Neuronal stem cell (in vitro differentiated cells): Measurements from ENCODE around the gene PRUNE1.
A peak's percentile ranks its signal among the peaks of the same experiment; 100 is the strongest.

Experiments
- DNase-seq: peaks from one replicate; pipeline ENCODE4 v3.0.0-alpha.2; 2013; ENCODE audit warnings: low spot score
- H2AFZ ChIP-seq: one replicate; pipeline ENCODE4 v1.6.1; 2013; ENCODE audit warnings: mild to moderate bottlenecking, low read length, inconsistent platforms
- H2AK5ac ChIP-seq: 2 replicates; pipeline ENCODE4 v1.6.1; 2013; ENCODE audit warnings: low read depth, mild to moderate bottlenecking, inconsistent platforms, low read length, moderate library complexity, mixed read lengths
- H2BK120ac ChIP-seq: 2 replicates; pipeline ENCODE4 v1.6.1; 2013; ENCODE audit warnings: low read depth, mild to moderate bottlenecking, inconsistent platforms, low read length, moderate library complexity, mixed read lengths
- H2BK12ac ChIP-seq: one replicate; pipeline ENCODE4 v1.6.1; 2013; ENCODE audit warnings: low read length, inconsistent platforms
- H2BK15ac ChIP-seq: 2 replicates; pipeline ENCODE4 v1.6.1; 2013; ENCODE audit warnings: mild to moderate bottlenecking, low read length, inconsistent platforms, mixed read lengths
- H2BK5ac ChIP-seq: one replicate; pipeline ENCODE4 v1.6.1; 2013; ENCODE audit warnings: inconsistent platforms, mild to moderate bottlenecking, low read length, moderate library complexity
- H3K14ac ChIP-seq: one replicate; pipeline ENCODE4 v1.6.1; 2013; ENCODE audit warnings: low read length, inconsistent platforms
- H3K18ac ChIP-seq: 2 replicates; pipeline ENCODE4 v1.6.1; 2013; ENCODE audit warnings: low read length, inconsistent platforms
- H3K23ac ChIP-seq: 2 replicates; pipeline ENCODE4 v1.6.1; 2013; ENCODE audit warnings: low read depth, mild to moderate bottlenecking, mixed read lengths, low read length, inconsistent platforms; ENCODE audit not compliant: poor library complexity
- H3K27ac ChIP-seq: replicated peaks from 3 replicates; pipeline ENCODE4 v1.5.1; 2013; ENCODE audit warnings: low read length, inconsistent platforms
- H3K27me3 ChIP-seq, 3 experiments: 2 replicates each; pipeline ENCODE4 v1.6.1; 2013; ENCODE audit warnings: low read length in 3 of 3, mild to moderate bottlenecking in 2 of 3, inconsistent platforms in 1 of 3, low read depth in 1 of 3, mixed read lengths in 1 of 3, moderate library complexity in 1 of 3; ENCODE audit not compliant: control insufficient read depth in 3 of 3, insufficient read depth in 3 of 3
- H3K36me3 ChIP-seq, 2 donors: replicated peaks in 1 of 2; 2 replicates each; pipeline ENCODE4 v1.6.1; 2013; ENCODE audit warnings: low read length in 2 of 2; ENCODE audit not compliant: control insufficient read depth in 2 of 2, insufficient read depth in 2 of 2
- H3K4ac ChIP-seq: 2 replicates; pipeline ENCODE4 v1.6.1; 2013; ENCODE audit warnings: inconsistent platforms, mild to moderate bottlenecking, low read length, moderate library complexity
- H3K4me1 ChIP-seq, 2 donors: 1 replicate in 1 of 2; 2 replicates in 1 of 2; pipeline ENCODE4 v1.6.1; 2013; ENCODE audit warnings: low read length in 2 of 2, low read depth in 1 of 2; ENCODE audit not compliant: control insufficient read depth in 2 of 2, insufficient read depth in 1 of 2
- H3K4me2 ChIP-seq: one replicate; pipeline ENCODE4 v1.6.1; 2013; ENCODE audit warnings: mild to moderate bottlenecking, low read length, inconsistent platforms; ENCODE audit not compliant: insufficient read depth, poor library complexity, severe bottlenecking
- H3K4me3 ChIP-seq, 2 donors: 2 replicates each; pipeline ENCODE4 v1.5.1; 2013; ENCODE audit warnings: low read length in 2 of 2, mild to moderate bottlenecking in 2 of 2, inconsistent platforms in 1 of 2, moderate library complexity in 1 of 2
- H3K79me1 ChIP-seq: one replicate; pipeline ENCODE4 v1.6.1; 2013; ENCODE audit warnings: low read depth, mild to moderate bottlenecking, inconsistent platforms, low read length, moderate library complexity
- H3K9ac ChIP-seq: one replicate; pipeline ENCODE4 v1.6.1; 2013; ENCODE audit warnings: mild to moderate bottlenecking, low read depth, low read length, inconsistent platforms; ENCODE audit not compliant: poor library complexity
- H3K9me3 ChIP-seq, 2 donors: replicated peaks in 1 of 2; 2 replicates each; pipeline versions ENCODE3 to v1.6.1; 2013; ENCODE audit warnings: low read length in 2 of 2, mild to moderate bottlenecking in 2 of 2, inconsistent platforms in 1 of 2, low read depth in 1 of 2, mixed read lengths in 1 of 2, moderate library complexity in 1 of 2; ENCODE audit not compliant: control insufficient read depth in 2 of 2, insufficient read depth in 1 of 2
- H4K8ac ChIP-seq: one replicate; pipeline ENCODE4 v1.6.1; 2013; ENCODE audit warnings: low read depth, mild to moderate bottlenecking, inconsistent platforms, low read length, moderate library complexity
- H4K91ac ChIP-seq: one replicate; pipeline ENCODE4 v1.6.1; 2013; ENCODE audit warnings: low read length, low read depth, mild to moderate bottlenecking, inconsistent platforms; ENCODE audit not compliant: poor library complexity
- WGBS, 2 donors: extraction: QIAGEN DNeasy Blood & Tissue Kit; methylation state at CpG; one replicate each; pipeline ENCODE4 v1.1.7; 2013; ENCODE audit warnings: missing lambda C conversion rate in 2 of 2, mixed read lengths in 1 of 2; ENCODE audit not compliant: insufficient read length in 2 of 2, insufficient replicate concordance in 1 of 2; ENCODE audit errors: extremely low coverage in 2 of 2; 5-methylcytosine and 5-hydroxymethylcytosine counted together

The PRUNE1 gene

DNA sequence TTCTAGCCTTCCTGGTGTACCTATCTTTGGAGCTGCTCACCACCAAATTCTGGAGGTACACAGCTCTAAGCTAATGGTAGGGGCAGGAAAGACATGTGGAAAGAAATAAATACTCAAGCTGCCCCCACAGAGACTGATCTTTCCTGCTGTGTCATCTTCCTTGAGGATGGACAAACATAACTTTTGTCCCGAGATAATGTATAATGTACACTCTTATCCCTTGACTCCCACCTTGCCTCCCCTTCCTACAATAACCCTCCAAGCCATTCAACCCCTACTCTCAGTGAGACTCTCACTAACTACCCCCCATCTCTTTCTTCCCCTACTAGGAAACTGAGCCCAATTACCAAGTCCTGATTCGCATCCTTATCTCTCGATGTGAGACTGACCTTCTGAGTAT lies 14.0 kb upstream of the PRUNE1 start:
- Histone ChIP-seq H3K36me3 (peaks cover 9 to 18% of the 10 kb centered on the region in 2 donors), H3K14ac (no peak overlapping the region), H2BK12ac (no peak overlapping the region), H2BK5ac (no peak overlapping the region), H3K4me2 (no peak overlapping the region), H2BK15ac (no peak overlapping the region), H3K9ac (no peak overlapping the region), H2BK120ac (no peak overlapping the region), H2AK5ac (no peak overlapping the region), H3K9me3 (no peaks in the 10 kb centered on the region), H3K27me3 (no peaks in the 10 kb centered on the region), H4K91ac (no peak overlapping the region), H4K8ac (no peak overlapping the region), H3K4ac (no peak overlapping the region), H2AFZ (no peak overlapping the region), H3K4me3 (no peak overlapping the region), H3K27ac (no peak overlapping the region), H3K4me1 (peaks cover 0 to 2% of the 10 kb centered on the region in 2 donors), H3K79me1 (no peaks in the 10 kb centered on the region), H3K18ac (no peak overlapping the region), H3K23ac (no peak overlapping the region)
- WGBS, 2 donors, result no CpG with 5 or more reads among the region's 3 CpGs
- no peak for DNase-seq

DNA sequence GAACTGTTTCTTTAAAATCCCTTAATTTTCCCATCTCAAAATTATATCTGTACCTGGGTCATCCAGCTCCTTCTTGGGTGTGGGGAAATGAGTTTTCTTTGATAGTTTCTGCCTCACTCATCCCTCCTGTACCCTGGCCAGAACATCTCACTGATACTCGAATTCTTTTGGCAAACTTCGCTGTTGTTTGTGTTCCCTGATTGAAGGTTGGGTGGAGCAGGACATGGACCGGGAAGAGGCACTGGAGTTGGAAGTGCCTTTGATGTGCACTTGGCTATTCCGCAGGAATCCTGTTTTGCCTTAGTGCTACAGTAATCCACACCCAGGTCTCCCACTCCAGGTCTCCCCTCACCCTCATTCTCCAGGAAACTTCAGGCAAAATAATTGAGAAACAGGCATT lies 12.8 kb upstream of the PRUNE1 start:
- no peak overlapping the region for H3K27ac ChIP-seq
- no peaks in the 10 kb centered on the region for H3K79me1 ChIP-seq
- no peaks in the 10 kb centered on the region for H3K9me3 ChIP-seq
- H3K4me1 ChIP-seq, result peaks cover 0 to 2% of the 10 kb centered on the region in 2 donors
- H3K23ac ChIP-seq, result no peak overlapping the region
- no peak for DNase-seq
- H2AK5ac ChIP-seq, result no peak overlapping the region
- no peak overlapping the region for H2BK12ac ChIP-seq
- peak overlapping the region; percentile 54 for H2AFZ ChIP-seq
- no peak overlapping the region for H4K8ac ChIP-seq
- H4K91ac ChIP-seq, result no peak overlapping the region
- no peak overlapping the region for H3K4me2 ChIP-seq
- no CpG with 5 or more reads among the region's 4 CpGs for whole genome bisulfite sequencing, 2 donors
- no peak overlapping the region for H3K14ac ChIP-seq
- H3K18ac ChIP-seq, result no peak overlapping the region
- no peak overlapping the region for H3K4me3 ChIP-seq
- H3K9ac ChIP-seq, result no peak overlapping the region
- H3K27me3 ChIP-seq, result no peaks in the 10 kb centered on the region
- no peak overlapping the region for H2BK5ac ChIP-seq
- H2BK15ac ChIP-seq, result no peak overlapping the region
- H2BK120ac ChIP-seq, result no peak overlapping the region
- H3K36me3 ChIP-seq, result peaks cover 9 to 23% of the 10 kb centered on the region in 2 donors
- H3K4ac ChIP-seq, result no peak overlapping the region

DNA sequence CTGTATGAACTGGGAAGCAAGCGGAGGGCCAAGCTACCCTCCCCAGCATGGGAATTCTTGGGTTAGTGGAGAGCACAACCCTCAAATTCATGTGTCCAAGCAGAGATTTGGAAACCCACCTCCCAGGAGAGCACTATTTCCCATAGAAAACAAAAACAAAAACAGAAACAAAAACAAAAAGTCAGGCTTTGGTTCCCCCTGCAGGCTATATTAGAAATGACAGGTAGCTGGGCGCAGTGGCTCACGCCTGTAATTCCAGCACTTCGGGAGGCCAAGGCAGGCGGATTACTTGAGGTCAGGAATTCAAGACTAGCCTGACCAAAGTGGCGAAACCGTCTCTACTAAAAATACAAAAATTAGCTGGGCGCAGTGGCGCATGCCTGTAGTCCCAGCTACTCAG lies 12.4 kb upstream of the PRUNE1 start:
- no peaks in the 10 kb centered on the region for H3K27me3 ChIP-seq
- no peak overlapping the region for H2AK5ac ChIP-seq
- peaks cover 0 to 2% of the 10 kb centered on the region in 2 donors for H3K4me1 ChIP-seq
- H2BK120ac ChIP-seq, result no peak overlapping the region
- H3K14ac ChIP-seq, result no peak overlapping the region
- no peak overlapping the region for H3K9ac ChIP-seq
- no peak overlapping the region for H2BK5ac ChIP-seq
- peaks cover 9 to 23% of the 10 kb centered on the region in 2 donors for H3K36me3 ChIP-seq
- no peaks in the 10 kb centered on the region for H3K79me1 ChIP-seq
- H2BK12ac ChIP-seq, result no peak overlapping the region
- H3K4me3 ChIP-seq, result no peak overlapping the region
- H3K4me2 ChIP-seq, result no peak overlapping the region
- H4K8ac ChIP-seq, result no peak overlapping the region
- H3K9me3 ChIP-seq, result no peaks in the 10 kb centered on the region
- no peak for DNase-seq
- H3K27ac ChIP-seq, result no peak overlapping the region
- H4K91ac ChIP-seq, result no peak overlapping the region
- H3K18ac ChIP-seq, result no peak overlapping the region
- H3K23ac ChIP-seq, result no peak overlapping the region
- peak overlapping the region; percentile 54 for H2AFZ ChIP-seq
- H3K4ac ChIP-seq, result no peak overlapping the region
- no peak overlapping the region for H2BK15ac ChIP-seq
- WGBS, 2 donors, result no CpG with 5 or more reads among the region's 9 CpGs

DNA sequence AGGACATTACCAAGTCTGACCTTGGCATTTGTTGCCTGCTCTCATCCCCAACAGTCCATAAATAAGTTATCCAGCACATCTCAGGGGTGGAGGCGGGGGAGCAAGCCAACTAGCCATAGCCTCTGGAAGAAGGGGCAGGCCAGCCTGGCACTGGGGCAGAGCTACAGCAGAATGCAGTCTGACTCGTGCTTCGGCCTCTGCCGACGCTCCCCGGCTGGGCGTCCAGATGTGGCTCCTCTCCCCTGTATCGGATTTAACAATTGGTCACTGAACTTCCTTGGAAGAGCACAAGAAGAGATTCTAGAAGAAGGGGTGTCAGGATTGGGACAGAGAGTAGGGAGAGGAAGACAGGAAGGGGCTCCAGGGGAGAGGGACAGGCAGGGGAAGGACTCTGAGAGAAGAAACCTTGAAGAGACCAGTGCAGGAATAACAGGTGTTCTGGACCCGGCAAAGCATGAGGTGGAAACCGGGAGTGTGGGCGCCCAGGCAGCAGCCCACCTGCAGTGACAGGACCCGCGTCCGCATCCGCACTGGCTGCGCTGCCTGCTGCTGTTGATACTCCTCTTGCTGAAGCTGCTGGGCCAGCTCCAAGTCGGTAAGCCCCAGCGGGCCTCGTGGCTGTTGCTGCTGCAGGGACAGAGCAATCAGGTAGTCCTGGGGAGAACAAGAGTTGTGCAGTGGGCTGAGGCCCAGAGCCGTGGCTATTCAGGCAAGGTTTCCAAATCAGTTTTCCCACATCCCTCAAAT lies 10.9 kb upstream of the PRUNE1 start:
- no peak overlapping the region for H4K91ac ChIP-seq
- no peak overlapping the region for H2AFZ ChIP-seq
- H3K4ac ChIP-seq, result no peak overlapping the region
- H2BK15ac ChIP-seq, result no peak overlapping the region
- H3K23ac ChIP-seq, result peak overlapping the region; percentile 14
- no peak overlapping the region for H3K18ac ChIP-seq
- no CpG with 5 or more reads among the region's 20 CpGs for WGBS, 2 donors
- H2BK5ac ChIP-seq, result no peak overlapping the region
- no peak overlapping the region for H3K14ac ChIP-seq
- no peak overlapping the region for H4K8ac ChIP-seq
- no peak overlapping the region for H3K4me3 ChIP-seq
- H3K9ac ChIP-seq, result no peak overlapping the region
- H3K27ac ChIP-seq, result no peak overlapping the region
- H2BK120ac ChIP-seq, result no peak overlapping the region
- no peak overlapping the region for H3K4me2 ChIP-seq
- DNase-seq, result no peak
- no peaks in the 10 kb centered on the region for H3K9me3 ChIP-seq
- no peaks in the 10 kb centered on the region for H3K79me1 ChIP-seq
- peaks cover 0 to 2% of the 10 kb centered on the region in 2 donors for H3K4me1 ChIP-seq
- no peak overlapping the region for H2BK12ac ChIP-seq
- peaks cover 9 to 27% of the 10 kb centered on the region in 2 donors for H3K36me3 ChIP-seq
- no peaks in the 10 kb centered on the region for H3K27me3 ChIP-seq
- no peak overlapping the region for H2AK5ac ChIP-seq
